ENCODE measurements around the gene IGSF22.

Gene IGSF22

DNA sequence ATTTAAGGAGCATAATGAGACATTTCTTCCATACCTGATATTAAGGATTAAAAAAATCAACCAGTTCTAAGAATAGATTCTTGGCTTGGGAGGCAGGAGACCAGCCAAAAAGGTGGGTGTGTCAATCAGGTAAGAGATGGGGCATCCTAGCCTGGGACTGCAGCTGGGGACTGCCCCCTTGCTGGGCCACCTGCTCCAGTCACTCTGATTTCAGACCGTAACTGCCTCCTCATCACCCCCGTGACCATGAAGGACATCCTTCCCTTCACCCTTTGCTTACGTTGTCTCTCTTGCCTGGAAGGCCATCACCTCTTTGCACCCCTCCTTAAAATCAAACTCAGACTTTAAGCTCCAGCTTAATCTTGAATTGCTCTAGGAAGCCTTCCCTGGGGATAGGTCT, 47.7 kb upstream of the IGSF22 start:
- ChIA-PET POLR2A (no interaction called here), CTCF (interaction anchor here (0.7 to 5.8 kb wide), 5 partner anchors 10 to 280 kb away, joined by 3 to 140 read pairs (median 4); no protein-coding TSS in a partner anchor)
- Histone ChIP-seq H3K4me1 (ENCODE audit: control insufficient read depth, insufficient read depth, low read length) (no peaks in the 10 kb centered on the region), H3K9me3 (ENCODE audit: control insufficient read depth, insufficient read depth, low read depth, low read length) (no peaks in the 10 kb centered on the region), H3K4me3 (ENCODE audit: low read depth, low read length) (no peak overlapping the region), H3K36me3 (ENCODE audit: control insufficient read depth in 2 of 2, insufficient read depth in 1 of 2, low read length in 2 of 2) (no peaks in the 10 kb centered on the region), H3K27ac (ENCODE audit: extremely low read depth, low read depth, low read length) (no peak overlapping the region)
- TF ChIP-seq ZNF423 (tag by site-specific recombination; IDR thresholded peaks at IDR 0.05): no peak
- TF ChIP-seq ZXDB (tag by site-specific recombination; IDR thresholded peaks at IDR 0.05): no peak
- TF ChIP-seq ZNF174 (tag by site-specific recombination; IDR thresholded peaks at IDR 0.05): no peak
- TF ChIP-seq ZNF473 (tag by site-specific recombination; IDR thresholded peaks at IDR 0.05): no peak
- TF ChIP-seq ZFP41 (tag by site-specific recombination; IDR thresholded peaks at IDR 0.05; ENCODE audit: borderline replicate concordance): no peak
- TF ChIP-seq ZIC2 (tag by site-specific recombination; IDR thresholded peaks at IDR 0.05): no peak
- TF ChIP-seq ZNF214 (tag by site-specific recombination; IDR thresholded peaks at IDR 0.05; ENCODE audit: borderline replicate concordance): no peak

DNA sequence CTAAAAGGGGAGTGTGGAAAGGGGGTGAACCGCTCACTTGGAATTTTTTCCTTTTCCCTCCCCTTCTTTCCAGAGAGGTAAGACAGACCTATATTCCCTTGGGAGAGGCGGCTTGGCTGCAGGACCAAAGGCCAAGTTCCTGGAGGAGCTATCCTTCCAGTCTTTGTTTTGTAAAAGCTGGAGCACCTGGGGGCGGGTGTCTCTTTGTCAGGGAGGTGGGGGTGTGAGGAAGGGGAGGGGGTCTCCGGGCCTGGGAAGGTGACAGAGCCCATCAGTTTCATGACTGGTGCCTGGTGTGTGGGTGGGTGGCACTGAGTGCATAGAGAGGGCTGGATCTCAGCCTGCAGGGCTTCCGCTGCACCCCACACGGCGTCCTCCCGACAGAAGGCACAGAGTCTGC, 47.1 kb upstream of the IGSF22 start:
- TF ChIP-seq ZNF221 (tag by site-specific recombination; IDR thresholded peaks at IDR 0.05; ENCODE audit: borderline replicate concordance): no peak
- TF ChIP-seq, protein P1, sequence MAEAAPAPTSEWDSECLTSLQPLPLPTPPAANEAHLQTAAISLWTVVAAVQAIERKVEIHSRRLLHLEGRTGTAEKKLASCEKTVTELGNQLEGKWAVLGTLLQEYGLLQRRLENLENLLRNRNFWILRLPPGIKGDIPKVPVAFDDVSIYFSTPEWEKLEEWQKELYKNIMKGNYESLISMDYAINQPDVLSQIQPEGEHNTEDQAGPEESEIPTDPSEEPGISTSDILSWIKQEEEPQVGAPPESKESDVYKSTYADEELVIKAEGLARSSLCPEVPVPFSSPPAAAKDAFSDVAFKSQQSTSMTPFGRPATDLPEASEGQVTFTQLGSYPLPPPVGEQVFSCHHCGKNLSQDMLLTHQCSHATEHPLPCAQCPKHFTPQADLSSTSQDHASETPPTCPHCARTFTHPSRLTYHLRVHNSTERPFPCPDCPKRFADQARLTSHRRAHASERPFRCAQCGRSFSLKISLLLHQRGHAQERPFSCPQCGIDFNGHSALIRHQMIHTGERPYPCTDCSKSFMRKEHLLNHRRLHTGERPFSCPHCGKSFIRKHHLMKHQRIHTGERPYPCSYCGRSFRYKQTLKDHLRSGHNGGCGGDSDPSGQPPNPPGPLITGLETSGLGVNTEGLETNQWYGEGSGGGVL (tag by site-specific recombination; IDR thresholded peaks at IDR 0.05): no peak
- ChIA-PET POLR2A (no interaction called here), CTCF (interaction anchor here (0.6 to 5.8 kb wide), 5 partner anchors 10 to 295 kb away, joined by 3 to 140 read pairs (median 5); no protein-coding TSS in a partner anchor)
- no peak overlapping the region for H3K27ac ChIP-seq (ENCODE audit: extremely low read depth, low read depth, low read length)
- no peak overlapping the region for H3K4me3 ChIP-seq (ENCODE audit: low read depth, low read length)
- H3K36me3 ChIP-seq (ENCODE audit: control insufficient read depth in 2 of 2, insufficient read depth in 1 of 2, low read length in 2 of 2): no peaks in the 10 kb centered on the region
- no peaks in the 10 kb centered on the region for H3K4me1 ChIP-seq (ENCODE audit: control insufficient read depth, insufficient read depth, low read length)
- H3K9me3 ChIP-seq (ENCODE audit: control insufficient read depth, insufficient read depth, low read depth, low read length): no peaks in the 10 kb centered on the region

DNA sequence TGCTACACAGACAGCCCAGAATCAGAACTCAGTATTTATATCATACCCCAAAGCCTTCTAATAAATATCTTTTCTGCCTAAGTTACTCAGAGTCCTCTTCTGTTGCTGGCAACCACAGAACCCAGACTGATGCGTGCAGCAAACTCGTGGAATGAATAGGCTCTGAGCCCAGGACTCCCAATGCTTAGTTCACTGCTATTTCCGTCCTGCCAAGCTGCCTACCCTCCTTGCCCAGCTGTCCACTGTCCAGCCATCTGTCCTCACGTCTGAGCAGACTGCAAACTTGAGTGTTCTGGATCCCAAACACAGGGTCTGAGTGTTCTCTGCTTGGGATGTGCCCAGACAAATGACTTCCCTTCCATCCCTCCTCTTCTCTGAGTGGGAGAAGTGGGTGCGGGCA, 46.2 kb upstream of the IGSF22 start:
- CTCF ChIA-PET: no interaction called here
- TF ChIP-seq ZNF558 (tag by site-specific recombination; IDR thresholded peaks at IDR 0.05) (no peak), ZNF184 (tag by site-specific recombination; IDR thresholded peaks at IDR 0.05) (no peak), YY2 (tag by site-specific recombination; IDR thresholded peaks at IDR 0.05) (no peak), ZNF548 (tag by site-specific recombination; IDR thresholded peaks at IDR 0.05) (no peak), ZNF202 (tag by site-specific recombination; IDR thresholded peaks at IDR 0.05; ENCODE audit: borderline replicate concordance) (no peak), ZNF624 (tag by site-specific recombination; IDR thresholded peaks at IDR 0.05) (no peak)
- TF ChIP-seq, protein P2, sequence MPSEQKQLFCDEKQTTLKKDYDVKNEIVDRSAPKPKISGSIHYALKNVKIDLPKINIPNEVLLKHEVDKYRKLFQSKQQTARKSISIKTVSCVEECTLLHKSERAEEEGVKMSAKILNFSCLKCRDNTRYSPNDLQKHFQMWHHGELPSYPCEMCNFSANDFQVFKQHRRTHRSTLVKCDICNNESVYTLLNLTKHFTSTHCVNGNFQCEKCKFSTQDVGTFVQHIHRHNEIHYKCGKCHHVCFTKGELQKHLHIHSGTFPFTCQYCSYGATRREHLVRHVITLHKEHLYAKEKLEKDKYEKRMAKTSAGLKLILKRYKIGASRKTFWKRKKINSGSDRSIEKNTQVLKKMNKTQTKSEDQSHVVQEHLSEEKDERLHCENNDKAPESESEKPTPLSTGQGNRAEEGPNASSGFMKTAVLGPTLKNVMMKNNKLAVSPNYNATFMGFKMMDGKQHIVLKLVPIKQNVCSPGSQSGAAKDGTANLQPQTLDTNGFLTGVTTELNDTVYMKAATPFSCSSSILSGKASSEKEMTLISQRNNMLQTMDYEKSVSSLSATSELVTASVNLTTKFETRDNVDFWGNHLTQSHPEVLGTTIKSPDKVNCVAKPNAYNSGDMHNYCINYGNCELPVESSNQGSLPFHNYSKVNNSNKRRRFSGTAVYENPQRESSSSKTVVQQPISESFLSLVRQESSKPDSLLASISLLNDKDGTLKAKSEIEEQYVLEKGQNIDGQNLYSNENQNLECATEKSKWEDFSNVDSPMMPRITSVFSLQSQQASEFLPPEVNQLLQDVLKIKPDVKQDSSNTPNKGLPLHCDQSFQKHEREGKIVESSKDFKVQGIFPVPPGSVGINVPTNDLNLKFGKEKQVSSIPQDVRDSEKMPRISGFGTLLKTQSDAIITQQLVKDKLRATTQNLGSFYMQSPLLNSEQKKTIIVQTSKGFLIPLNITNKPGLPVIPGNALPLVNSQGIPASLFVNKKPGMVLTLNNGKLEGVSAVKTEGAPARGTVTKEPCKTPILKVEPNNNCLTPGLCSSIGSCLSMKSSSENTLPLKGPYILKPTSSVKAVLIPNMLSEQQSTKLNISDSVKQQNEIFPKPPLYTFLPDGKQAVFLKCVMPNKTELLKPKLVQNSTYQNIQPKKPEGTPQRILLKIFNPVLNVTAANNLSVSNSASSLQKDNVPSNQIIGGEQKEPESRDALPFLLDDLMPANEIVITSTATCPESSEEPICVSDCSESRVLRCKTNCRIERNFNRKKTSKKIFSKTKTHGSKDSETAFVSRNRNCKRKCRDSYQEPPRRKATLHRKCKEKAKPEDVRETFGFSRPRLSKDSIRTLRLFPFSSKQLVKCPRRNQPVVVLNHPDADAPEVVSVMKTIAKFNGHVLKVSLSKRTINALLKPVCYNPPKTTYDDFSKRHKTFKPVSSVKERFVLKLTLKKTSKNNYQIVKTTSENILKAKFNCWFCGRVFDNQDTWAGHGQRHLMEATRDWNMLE (tag by site-specific recombination; conservative IDR thresholded peaks at IDR 0.05; ENCODE audit: low read depth): no peak
- POLR2A ChIA-PET: no interaction called here
- Histone ChIP-seq H3K36me3 (ENCODE audit: control insufficient read depth in 2 of 2, insufficient read depth in 1 of 2, low read length in 2 of 2) (no peaks in the 10 kb centered on the region), H3K4me1 (ENCODE audit: control insufficient read depth, insufficient read depth, low read length) (no peaks in the 10 kb centered on the region), H3K4me3 (ENCODE audit: low read depth, low read length) (no peak overlapping the region), H3K27ac (ENCODE audit: extremely low read depth, low read depth, low read length) (no peak overlapping the region), H3K9me3 (ENCODE audit: control insufficient read depth, insufficient read depth, low read depth, low read length) (no peaks in the 10 kb centered on the region)
